ENCODE results near the gene CDIP1.
"Not testable (repeated sequence)": the region's sequence is repeated elsewhere in the genome, so short reads cannot be mapped to it uniquely, and the experiment has no call there.

Gene CDIP1

GRCh38 chr16:4538350-4539235 lies at the start of gene CDIP1:
Gene CDIP1, minus strand, starts transcription at chr16:4538773. Its CDS starts 24,643 bp downstream, at chr16:4514130.
- DNase-seq (ENCODE audit: low spot score) = peak; percentile 90

GRCh38 chr16:4586291-4586690 lies 47.7 kb upstream of the CDIP1 start:
- no peak for DNase-seq (ENCODE audit: low spot score)

- DNase-seq (ENCODE audit: low spot score) = no peak
These were observed 45.3 kb upstream of the CDIP1 start for GRCh38 chr16:4583906-4584305.

- DNase-seq (ENCODE audit: low spot score) = no peak
These were observed 41.7 kb upstream of the CDIP1 start for GRCh38 chr16:4580250-4580649.

DNA sequence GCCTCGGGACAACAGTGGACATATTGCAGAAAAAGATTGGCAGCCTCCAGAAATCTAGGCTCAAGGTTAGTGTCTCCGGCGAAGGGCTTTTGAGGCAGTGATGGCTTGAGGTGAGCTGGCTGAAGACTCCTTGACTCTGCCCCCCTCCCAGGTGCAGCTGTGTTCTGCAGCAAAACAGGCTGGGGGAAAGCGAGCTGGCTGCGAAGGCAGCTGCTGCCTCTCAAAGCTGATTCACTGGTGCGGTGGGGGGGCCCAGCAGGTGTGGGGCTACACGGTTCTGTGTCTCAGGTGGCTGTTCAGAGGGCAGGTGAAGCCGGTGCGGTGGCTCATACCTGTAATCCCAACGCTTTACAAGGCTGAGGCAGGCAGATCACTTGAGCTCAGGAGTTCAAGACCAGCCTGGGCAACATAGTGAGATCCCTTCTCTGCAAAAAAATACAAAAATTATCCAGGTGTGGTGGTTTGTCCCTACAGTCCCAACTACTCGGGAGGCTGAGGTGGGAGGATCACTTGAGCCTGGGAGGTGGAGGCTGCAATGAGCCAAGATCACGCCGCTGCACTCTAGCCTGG lies 40.5 kb upstream of the CDIP1 start:
- no peak for DNase-seq (ENCODE audit: low spot score)

DNA sequence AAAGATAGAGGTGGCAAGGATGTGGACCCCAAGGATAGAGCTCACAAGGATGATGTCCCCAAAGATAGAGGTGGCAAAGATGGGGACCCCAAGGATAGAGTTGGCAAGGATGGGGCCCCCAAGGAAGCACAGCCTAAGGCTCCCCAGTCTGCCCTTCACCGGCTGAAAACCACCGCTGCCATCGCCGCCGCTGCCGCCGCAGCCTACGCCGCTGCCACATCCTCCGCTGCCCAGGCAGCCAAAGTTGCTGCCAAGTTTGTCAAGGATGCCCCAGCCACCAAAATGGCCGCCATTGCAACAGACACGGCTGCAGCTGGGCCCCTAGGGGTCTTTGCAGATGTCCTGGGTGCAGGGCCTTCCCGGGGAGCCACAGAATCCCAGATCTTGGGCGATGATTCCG lies 37.4 kb upstream of the CDIP1 start:
- DNase-seq (ENCODE audit: low spot score) = no peak

GRCh38 chr16:4574919-4575705 lies 36.5 kb upstream of the CDIP1 start:
- no peak for DNase-seq (ENCODE audit: low spot score)

- not testable (repeated sequence) for DNase-seq (ENCODE audit: low spot score)
These were observed 35.4 kb upstream of the CDIP1 start for GRCh38 chr16:4573926-4574325.

GRCh38 chr16:4572715-4573114 lies 34.1 kb upstream of the CDIP1 start:
- DNase-seq (ENCODE audit: low spot score) = no peak

- no peak for DNase-seq (ENCODE audit: low spot score)
These were observed 32.2 kb upstream of the CDIP1 start for GRCh38 chr16:4570688-4571321.

GRCh38 chr16:4570086-4570485 lies 31.5 kb upstream of the CDIP1 start:
- no peak for DNase-seq (ENCODE audit: low spot score)

DNA sequence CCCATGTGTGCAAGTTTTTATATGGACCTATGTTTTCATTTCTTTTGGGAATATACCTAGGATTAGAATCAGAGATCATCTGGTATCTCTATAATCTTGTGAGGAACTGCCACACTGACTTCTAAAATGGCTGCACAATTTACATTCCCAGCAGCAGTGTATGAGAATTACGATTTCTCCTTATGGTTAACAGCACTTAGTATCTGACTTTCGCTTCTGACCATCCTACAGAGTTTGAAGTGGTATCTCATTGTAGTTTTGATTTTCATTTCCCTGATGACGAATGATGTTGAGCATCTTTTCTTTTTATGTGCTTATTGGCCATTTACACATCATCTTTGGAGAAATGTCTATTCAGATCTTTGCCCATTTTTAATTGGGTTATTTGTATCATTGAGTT lies 27.6 kb upstream of the CDIP1 start:
- no peak for DNase-seq (ENCODE audit: low spot score)

DNA sequence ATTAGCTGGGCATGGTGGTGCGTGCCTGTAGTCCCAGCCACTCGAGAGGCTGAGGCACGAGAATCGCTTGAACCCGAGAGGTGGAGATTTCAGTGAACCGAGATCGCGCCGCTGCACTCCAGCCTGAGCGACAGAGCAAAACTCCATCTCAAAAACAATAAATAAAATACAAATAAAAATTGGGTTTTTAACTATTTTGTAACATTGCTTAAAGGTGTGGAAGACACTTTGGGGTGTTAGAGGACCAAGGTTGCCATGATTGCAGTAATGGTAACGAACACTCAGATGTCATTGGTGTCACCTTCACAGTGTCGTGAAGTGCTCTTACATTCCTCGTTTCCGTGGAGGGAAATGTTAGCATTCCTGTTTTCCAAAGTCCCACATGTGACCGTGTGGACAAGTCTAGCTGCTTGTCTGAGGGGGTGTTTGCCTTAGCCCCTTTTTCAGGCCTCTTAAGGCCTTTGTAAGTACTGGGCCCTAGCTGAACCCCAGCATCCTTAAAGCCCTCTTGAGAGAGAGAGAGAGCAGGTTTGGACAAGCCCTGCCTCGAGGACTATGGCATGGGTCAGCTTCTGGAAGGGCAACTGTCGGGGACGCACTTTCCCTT lies 26.2 kb upstream of the CDIP1 start:
- DNase-seq (ENCODE audit: low spot score) = no peak

DNA sequence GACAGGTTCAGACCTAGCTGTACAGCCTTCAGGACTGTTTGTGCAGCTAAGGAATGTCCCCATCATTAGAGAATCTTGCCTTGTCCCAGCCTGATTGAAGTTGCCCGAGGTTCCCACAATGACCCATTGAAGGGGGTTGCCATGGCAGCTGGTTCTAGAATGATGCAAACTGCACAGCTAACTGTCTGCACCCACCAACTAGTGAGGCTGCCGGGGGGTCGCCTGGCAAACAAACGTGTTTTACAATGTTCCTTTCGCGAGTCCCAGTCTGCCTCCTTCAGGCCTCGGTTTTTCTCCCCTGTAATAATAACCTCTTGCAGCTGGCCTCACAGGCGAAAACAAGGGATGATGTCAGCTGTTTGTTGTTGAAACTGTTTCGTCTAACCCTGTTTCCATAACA lies 23.0 kb upstream of the CDIP1 start:
- no peak for DNase-seq (ENCODE audit: low spot score)

DNA sequence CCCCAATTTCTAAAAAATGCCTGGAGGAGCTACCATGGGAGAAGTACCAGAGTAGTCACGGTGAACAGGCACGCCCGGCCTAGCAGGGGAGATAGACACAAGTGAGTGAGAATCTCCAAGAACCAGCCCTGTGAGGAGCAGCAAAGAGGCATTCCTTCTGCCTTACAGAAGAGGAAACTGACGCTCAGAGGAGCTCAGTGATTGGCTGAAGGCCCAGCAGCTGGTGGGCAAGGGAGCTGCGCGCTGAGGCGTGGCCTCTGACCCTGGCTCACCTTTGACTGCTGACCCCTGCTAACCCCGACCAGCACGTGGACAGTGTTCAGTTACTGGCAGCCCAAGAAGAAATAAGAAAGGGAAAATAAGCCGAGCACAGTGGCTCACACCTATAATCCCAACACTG lies 19.4 kb upstream of the CDIP1 start:
- no peak for DNase-seq (ENCODE audit: low spot score)

DNA sequence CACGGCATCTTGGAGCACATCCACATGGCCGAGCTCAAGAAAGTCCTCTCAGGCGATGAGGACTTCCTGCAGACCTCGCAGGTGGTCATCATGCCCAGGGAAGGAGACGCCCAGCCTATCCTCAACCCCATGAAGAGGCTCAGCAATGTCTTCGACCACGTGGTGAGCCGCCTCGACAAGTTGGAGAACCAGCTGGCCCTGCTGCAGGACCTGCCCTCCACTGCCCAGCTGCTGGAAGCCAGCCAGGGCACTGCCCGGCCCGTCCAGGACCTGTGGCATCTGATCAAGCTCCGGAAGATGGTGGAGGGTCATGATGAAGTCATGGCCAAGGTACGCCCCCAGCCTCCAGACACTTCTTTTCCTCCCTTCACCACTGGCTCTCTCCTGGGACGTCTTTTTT lies 18.0 kb upstream of the CDIP1 start:
- no peak for DNase-seq (ENCODE audit: low spot score)

GRCh38 chr16:4556112-4556511 lies 17.5 kb upstream of the CDIP1 start, which contains the start of gene C16orf96:
Gene C16orf96, plus strand, starts transcription at chr16:4556340. Its CDS starts 150 bp downstream, at chr16:4556490.
- DNase-seq (ENCODE audit: low spot score) = no peak

DNA sequence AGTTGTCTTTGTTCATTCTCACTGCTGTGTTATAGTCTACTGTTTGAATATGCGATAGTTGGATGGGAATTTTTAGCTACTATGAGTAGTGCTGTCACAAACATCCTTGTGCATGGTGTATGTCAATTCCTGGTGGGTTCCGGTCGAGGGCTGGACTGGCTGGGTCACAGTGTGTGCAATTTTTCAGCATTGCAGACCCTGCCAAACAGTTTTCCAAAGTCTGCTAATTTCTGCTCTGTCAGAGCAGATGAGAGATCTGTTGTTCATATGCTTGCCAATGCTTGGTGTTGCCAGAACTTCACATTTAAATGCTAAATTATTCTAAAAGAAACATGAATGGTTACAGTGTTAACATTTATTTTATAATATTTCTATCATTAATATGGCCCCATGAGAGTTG lies 14.0 kb upstream of the CDIP1 start:
- no peak for DNase-seq (ENCODE audit: low spot score)

GRCh38 chr16:4550591-4550990 lies 12.0 kb upstream of the CDIP1 start:
- no peak for DNase-seq (ENCODE audit: low spot score)

GRCh38 chr16:4548124-4548523 lies 9.6 kb upstream of the CDIP1 start:
- DNase-seq (ENCODE audit: low spot score) = no peak

GRCh38 chr16:4544473-4544872 lies 5.9 kb upstream of the CDIP1 start:
- no peak for DNase-seq (ENCODE audit: low spot score)

- no peak for DNase-seq (ENCODE audit: low spot score)
These were observed 1.2 kb upstream of the CDIP1 start for GRCh38 chr16:4539716-4540284.

Measured in COLO829 (cell line).